GM19023 (cell line): ENCODE results near the gene KIAA0753.
A peak's percentile ranks its signal among the peaks of the same experiment; 100 is the strongest.
"Not testable (repeated sequence)": the region's sequence is repeated elsewhere in the genome, so short reads cannot be mapped to it uniquely, and the experiment has no call there.

Source experiments
- ATAC-seq: cut with Tn5 transposase; IDR thresholded peaks from one replicate; pipeline ENCODE4 v1.9.1; 2021; ENCODE audit warnings: mild to moderate bottlenecking, moderate library complexity; ENCODE audit not compliant: unreplicated experiment

KIAA0753 gene

GRCh38 chr17:6669479-6670212 lies 29.1 kb upstream of the KIAA0753 start:
- ATAC-seq, result no peak

DNA sequence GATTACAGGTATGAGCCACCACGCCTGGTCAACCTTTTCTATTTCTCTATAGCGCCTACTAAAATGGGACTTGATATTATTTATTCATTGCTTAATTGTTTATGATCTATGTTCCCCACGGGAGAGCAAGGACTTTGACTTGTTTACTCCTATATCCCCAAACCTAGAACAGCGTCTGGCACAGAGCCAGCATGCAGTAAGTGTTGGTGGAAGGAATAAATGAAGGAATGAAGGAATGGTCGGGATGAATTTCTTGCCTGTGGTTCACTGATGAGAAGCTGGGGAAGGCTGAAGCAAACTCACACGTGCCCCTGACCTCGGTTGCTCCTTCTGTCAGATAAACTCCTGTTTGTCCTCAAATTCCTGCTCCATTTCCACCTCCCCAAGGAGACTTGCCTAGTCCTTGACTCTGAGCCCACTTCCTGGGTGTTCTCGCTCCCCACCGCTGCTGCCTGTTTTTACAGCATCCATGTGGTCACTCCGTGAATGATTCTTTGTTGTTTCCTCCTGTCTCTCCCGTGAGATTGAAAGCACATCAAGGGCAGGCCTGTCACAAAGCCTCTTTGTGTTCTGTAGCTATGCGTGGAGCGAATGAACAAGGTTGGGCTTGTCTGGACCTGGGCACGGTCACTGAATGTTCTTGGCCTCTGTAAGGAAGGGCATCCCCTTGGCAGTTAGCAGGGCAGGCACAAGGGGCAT lies 28.4 kb upstream of the KIAA0753 start:
- no peak for ATAC-seq

GRCh38 chr17:6668219-6668618 lies 27.7 kb upstream of the KIAA0753 start:
- ATAC-seq, result no peak

DNA sequence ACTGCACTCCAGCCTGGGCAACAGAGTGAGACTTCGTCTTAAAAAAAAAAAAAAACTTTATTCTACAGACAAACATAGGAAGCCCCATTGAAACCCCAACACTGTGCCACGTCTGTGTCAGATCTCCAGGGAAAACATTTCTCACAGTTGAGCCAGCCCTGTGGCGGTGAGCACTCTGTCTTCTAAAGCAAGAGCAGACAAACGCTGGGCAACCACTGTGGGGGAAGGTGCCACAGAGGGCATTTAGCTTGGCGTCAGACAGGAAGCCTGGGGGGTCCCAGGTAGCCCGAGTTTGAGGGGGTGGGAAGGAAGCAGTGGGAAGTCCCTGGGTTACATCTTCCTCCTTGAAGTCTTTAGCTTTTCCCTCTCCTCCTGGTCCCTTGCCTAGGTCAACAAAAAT lies 27.0 kb upstream of the KIAA0753 start:
- no peak for ATAC-seq

- ATAC-seq, result no peak
Observed at GRCh38 chr17:6666557-6666956, 26.0 kb upstream of the KIAA0753 start.

- no peak for ATAC-seq
Observed at GRCh38 chr17:6666077-6666521, 25.6 kb upstream of the KIAA0753 start.

- ATAC-seq, result not testable (repeated sequence)
Observed at GRCh38 chr17:6663200-6663599, 22.7 kb upstream of the KIAA0753 start.

DNA sequence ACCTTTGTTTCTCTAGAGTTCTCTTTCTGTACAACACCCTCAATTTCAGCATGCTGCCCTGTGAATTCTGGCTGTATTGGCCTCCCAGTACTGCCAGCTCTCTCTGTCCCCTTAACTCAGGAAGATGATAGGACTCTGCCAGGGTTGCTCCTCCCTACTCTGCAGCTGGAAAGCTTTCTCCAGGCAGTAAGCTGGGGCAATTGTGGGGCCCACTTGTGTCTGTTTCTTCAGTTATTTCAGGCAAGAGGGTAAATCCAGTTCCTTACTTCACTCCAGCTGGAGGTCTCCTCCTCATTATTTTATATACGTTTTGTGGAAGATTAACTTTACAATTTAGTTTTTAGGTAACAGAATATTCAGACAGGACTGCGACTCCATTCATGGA lies 20.9 kb upstream of the KIAA0753 start:
- no peak for ATAC-seq

GRCh38 chr17:6660805-6661463 lies 20.4 kb upstream of the KIAA0753 start:
- ATAC-seq, result peak; percentile 56

DNA sequence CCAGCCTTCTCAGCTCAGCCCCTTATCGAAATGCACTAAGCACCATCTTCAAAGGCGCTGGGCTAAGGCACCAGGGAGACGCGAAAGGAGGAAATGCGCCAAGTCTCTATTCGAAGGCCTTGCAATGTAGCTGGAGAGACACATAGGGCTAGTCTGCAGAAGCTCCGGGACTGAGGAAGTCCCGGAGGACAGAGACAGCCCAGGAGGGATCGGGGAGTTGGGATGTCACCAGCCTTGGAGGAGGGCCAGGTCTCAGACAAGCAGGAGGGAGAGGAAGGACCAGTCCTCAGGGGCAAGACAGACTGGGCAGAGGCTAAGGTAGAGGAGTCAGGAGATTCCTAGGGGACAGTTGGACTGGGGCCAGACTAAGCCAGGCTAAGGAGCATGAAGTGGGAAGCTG lies 19.6 kb upstream of the KIAA0753 start:
- ATAC-seq, result no peak

DNA sequence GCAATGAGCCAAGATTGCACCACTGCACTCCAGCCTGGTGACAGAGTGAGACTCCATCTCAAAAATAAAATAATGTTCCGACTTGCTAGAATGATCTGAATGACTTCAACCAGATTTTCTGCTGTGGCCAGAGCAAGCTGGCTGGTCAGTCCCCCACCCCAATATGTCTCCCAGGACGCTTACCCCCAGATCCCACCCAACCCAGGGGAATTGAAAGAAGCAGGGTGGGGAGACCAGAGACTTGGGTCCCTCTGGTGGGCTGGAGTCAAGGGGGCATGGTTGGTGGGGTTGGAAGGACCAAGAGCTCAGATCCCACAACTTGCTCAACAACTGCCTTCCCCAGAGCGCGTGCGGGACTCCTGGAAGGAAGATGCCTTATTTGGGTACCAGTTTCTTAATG lies 17.9 kb upstream of the KIAA0753 start:
- not testable (repeated sequence) for ATAC-seq

DNA sequence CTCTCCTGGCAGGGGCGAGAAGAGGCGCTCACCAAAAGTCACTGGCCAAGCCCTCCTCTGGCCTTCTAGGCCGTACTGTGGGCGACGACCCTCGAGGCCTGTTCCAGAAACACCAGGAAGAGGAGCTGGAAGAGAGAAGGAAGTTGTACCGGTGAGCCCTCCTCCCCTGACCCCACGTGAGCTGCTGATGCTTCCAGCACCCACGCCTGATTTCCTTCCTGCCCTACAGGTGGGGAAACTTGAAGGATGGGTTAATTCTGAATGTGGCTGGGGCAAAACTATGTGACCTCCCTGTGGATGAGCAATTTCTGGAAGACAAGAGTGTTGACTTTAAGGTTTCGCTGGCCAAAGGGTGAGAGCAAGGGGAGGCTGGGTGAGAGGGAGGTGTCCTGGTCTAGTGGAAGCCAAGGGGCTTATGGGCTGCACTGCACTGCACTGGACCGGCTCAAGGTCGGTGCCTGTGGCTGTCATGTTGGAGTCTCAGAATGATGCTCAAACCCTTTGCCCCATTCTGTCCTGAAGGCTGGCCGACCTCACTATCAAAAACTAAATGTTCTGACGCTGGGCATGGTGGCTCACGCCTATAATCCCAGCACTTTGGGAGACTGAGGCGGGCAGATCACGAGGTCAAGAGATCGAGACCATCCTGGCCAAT lies 17.2 kb upstream of the KIAA0753 start:
- ATAC-seq, result no peak

- not testable (repeated sequence) for ATAC-seq
Observed at GRCh38 chr17:6656797-6657632, 16.5 kb upstream of the KIAA0753 start.

DNA sequence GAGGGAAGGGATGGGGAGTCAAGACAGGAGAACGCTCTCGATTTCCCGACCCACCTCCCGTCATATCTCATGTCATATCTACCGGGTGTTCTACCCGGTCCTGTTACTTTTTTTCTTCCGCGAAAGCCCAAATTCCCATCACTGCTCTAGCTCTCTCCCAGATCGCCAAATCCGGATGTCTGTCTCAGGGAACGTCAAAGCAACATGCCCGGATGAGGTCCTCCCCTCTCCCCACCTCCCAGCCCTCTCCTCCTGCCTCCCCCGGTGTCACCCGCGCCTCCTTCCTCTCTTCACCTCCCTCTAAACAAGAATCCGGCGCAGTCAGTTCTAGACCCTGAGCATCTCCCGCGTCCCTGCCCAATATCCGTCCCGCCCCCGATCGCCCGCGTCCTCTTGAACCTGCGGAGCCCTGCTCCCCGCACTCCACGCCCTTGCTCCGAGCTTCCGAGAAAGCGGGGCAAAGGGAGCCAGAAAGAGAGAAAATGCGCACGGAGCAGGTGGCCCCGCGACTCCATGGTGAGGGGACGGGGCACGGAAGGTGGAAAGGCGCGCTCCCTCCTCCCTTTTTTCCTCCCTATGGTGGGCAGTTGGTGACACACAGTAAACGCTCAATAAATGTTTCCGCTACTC lies 15.3 kb upstream of the KIAA0753 start:
- ATAC-seq, result not testable (repeated sequence)

DNA sequence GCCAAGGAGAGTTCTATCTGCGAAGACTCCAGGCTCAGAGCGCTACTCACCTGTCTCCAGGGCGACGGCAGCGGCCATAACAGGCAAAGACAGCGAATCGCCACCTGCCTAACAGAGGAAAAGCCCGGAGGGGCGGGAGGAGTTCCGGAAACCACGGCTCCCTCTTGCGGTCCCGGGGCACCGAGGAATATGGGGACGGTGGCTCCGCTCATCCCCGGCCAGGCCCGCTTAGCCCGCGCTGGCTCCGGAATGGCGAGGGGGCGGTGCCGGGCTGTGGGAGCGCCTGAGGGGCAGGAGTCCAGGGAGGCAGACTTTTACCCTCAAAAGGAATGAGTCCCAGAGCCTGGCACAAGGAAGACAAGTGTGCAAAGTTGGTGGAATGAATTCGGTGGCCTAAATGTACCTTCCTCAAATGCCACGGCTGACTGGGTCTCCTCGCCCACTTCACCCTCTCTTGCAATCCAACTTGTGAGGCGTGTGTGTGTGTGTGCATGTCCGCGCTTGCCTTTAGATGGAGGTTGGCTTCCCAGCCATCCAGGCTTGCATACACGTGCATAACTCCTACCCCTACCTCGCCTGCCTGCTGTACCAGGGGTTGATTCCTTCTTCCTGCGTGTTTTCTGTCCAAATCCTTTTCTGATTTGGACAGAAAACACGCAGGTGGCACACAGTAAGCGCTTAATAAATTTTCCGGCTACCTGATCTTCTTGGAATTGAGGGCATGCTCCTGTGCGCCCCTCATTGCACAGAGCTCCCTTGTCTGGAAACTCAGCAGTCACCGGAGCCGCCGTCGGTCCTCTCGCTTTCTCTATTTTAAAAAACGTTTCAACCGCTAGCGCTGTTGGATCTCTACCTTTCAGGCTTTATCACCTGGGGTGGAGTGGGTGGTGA lies 14.6 kb upstream of the KIAA0753 start:
- no peak for ATAC-seq

DNA sequence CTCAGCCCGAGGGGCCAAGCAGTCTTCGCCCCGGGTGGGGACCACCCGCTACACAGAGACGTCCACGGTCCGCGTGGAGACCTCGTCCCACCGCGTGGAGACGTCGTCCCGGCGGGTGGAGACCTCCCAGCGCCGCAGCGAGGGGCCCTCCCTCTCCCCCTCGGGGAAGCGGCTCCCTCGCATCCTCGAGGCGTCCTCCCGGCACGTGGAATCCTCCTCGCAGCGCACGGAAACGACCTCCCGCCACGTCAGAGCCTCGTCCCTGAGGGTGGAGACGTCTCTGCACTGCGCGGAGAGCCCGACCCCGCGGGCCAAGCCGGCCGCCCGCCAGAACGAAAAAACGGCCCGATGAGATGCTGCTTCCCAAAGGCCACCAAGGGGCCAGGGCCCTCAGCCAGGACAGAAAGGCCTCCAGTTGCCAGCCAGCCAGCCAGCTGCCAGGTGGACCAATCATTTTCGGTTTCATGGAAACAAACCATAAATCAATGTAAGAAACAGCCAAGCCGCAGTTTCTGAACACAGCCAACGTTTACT lies 11.5 kb upstream of the KIAA0753 start:
- ATAC-seq, result peak; percentile 27

GRCh38 chr17:6651354-6651918 lies 10.9 kb upstream of the KIAA0753 start, which contains the start of the genes C17orf100 and MED31:
TSS of gene C17orf100 (plus strand) at chr17:6651762. CDS start at chr17:6651914, 152 bp downstream.
TSS of gene MED31 (minus strand) at chr17:6651605. CDS start at chr17:6651528, 77 bp downstream.
- peak; percentile 90 for ATAC-seq

GRCh38 chr17:6648181-6648580 lies 7.7 kb upstream of the KIAA0753 start:
- ATAC-seq, result no peak
